DOHH2 (cell line): ENCODE data around the gene PAGR1.

Source experiments
- EZH2phosphoT487 ChIP-seq: fragments of 200-600 bp; sonication (generic); IDR thresholded peaks from 2 replicates; pipeline ENCODE4 v1.6.1; 2017; ENCODE audit warnings: borderline replicate concordance, mild to moderate bottlenecking, antibody characterized with exemption, low read length, moderate library complexity, mixed read lengths
- TF ChIP-seq, protein P1 (sequence below): fragments of 200-600 bp; sonication (generic); IDR thresholded peaks from one replicate; pipeline ENCODE4 v1.5.1; 2014; ENCODE audit warnings: antibody characterized with exemption, mild to moderate bottlenecking, low read depth, low read length; ENCODE audit not compliant: poor library complexity, severe bottlenecking

DNA sequence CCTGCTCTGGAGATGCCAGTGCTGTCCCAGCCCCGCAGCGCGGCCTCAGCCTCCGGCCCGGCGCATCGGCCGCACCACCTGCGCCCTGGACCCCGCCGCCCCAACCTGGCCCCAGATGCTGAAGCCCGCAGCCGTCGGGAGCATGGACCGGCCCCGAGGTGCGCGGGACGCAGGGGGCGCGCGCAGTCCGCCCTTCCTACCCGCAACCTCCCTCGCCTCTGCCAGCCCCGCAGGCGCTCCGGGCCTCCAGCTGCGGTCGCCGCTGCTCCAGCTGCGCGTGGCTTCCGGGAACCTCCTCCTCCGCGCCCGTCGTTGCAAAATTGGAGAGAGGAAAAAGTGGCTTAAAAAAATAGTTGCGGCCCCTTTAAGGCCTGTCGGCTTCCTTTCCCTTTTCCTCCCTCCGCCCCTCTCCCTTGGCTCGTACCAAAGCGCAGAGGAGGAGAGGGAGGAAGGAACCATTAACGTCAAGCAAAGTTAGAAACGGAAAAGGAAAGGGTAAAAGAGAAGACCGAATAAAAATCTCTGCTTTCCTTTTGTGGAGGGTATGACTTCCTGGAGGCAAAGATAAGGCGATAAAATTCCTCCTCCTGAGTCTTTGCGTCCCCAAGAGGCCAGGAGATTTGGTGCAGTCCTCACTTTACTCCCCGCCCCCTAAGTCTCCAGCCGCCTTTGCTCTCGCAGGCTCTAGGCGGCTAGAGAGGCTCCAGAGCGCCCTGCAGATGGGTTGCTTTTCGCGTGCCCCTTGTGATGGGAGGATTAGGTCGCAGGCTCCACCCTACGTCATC lies 47.1 kb downstream of the PAGR1 start, which contains the start of gene CDIPT:
- TF ChIP-seq, protein P1, sequence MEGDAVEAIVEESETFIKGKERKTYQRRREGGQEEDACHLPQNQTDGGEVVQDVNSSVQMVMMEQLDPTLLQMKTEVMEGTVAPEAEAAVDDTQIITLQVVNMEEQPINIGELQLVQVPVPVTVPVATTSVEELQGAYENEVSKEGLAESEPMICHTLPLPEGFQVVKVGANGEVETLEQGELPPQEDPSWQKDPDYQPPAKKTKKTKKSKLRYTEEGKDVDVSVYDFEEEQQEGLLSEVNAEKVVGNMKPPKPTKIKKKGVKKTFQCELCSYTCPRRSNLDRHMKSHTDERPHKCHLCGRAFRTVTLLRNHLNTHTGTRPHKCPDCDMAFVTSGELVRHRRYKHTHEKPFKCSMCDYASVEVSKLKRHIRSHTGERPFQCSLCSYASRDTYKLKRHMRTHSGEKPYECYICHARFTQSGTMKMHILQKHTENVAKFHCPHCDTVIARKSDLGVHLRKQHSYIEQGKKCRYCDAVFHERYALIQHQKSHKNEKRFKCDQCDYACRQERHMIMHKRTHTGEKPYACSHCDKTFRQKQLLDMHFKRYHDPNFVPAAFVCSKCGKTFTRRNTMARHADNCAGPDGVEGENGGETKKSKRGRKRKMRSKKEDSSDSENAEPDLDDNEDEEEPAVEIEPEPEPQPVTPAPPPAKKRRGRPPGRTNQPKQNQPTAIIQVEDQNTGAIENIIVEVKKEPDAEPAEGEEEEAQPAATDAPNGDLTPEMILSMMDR: peak; percentile 78
- no peak for TF ChIP-seq EZH2phosphoT487
